Effector CD8-positive, alpha-beta T cell (primary cell): ENCODE data around the gene IFT43.

ENCODE experiments used
- DNase-seq: peaks from one replicate; lab custom pipeline; 2025; lab: John Stamatoyannopoulos, UW

Gene IFT43

DNA sequence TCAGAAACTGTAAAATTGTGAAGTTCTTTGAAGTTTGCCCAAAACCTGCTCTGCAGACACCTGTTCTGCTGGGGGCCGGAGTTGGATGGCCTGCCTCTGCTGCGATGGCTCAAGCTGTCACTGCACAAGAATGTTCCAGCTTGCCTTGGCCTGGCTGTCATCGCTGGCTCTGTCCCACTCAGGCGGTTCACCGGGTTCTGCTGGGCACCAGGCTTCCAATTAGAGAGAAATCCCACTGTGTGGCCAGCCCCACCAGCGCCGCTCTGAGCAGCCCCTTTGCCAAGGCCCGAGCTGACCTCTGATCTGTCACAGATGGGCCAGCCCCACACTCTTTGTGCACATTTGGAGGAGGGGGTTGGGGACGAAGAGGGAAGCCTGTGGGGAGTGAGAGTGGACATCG, 94.5 kb downstream of the IFT43 start:
- no peak for DNase-seq

DNA sequence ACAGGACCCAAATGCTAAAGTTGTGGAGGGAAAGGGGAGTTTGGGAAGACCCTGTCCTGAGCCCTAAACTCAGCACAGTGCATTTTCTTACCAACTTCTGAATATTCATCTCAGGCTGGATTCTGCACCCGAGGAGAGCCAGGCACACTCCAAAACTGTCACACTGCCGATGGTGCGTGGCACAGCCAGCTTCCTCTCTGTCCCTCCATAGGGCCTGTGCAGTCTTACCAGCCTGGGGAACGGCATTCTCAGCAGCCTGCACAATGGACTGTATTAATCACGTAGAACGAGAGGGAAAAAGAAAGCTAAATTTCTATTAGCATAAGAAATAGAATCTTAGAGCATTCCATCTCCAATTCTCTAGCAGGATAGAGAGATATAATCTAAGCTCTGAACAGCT, 94.9 kb downstream of the IFT43 start:
- no peak for DNase-seq

DNA sequence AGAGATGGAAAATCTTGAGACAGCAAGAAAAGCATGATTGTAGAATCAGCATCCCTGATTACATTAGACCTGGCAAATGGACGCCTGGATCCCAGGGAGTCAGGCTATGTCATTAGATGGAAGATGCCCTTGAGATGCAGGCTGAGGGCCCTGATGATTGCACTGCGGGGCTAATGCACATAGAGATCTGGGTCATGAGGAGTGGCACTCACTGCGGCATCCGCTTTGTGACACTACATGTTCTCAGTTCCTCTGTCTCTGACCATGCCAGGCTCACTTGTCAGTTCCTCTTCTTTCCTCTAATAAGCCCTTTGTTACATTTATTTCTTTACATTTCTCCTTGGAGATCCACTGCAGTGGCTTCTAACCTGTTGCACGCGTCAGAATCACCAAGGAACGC, 96.1 kb downstream of the IFT43 start:
- DNase-seq = no peak

DNA sequence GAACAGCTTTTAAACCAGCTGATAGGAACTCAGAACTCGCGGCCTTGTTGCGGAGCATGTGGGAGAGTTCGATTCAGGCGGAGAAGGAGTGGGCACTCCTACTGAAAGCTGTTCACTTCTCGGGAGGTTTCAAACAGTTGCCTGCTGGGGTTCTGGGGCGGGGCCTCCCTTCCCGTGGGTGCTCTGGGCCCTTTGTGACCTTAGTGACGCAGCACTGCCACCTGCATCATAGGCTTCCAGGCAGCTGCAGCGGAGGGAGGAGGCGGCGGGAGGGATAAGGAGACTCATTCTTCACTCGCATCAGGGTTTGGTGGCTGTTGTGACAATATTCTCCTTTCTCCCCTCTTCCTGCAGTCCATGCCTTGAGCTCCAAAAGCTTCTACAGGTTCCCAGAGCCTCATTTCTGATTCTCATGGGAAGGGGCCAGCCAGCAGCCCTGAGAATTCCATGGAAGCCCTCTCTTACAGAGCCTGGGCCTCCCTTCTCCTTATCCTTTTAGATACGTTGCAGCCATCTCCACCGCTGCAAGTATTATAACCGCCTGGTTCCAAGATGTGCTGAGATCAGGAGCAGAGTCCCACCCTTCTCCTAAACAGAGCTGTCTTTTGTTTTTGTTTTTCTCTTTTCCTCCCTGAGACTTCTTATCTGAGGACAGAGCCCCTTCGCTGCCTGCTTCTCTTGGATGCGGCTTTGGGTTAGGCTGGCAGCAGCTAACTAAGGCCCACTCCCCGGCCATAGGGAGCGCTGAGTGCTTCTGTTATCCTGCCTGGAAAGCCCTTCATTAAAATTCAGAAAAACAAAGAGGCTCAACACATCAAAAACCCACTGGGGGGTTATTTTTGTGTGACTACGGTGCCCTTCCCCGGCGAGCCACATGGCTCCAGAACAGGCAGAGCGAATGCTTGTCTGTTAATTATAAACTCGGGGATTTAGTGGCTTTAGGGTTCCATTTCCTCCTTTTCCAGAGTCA, 98.5 kb downstream of the IFT43 start:
- no peak for DNase-seq

DNA sequence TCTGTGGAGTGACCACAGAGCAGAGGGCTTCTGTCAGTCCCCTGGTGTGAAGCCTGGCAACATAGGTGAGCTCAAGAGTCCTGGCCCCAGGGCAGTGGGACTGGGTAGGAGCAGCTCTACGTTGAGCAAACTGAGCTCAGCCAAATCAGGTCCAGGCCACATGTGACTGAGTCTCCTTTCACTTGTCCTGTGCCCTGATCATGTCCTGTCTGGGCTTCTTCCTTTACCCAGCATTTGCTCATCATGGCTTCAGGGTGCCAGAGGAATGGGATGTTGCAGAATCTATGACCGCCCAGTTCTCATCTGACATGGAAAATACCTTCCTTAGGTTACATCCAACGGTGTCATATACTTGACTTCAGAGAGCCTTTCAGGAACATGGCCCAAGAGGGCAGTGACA, 99.8 kb downstream of the IFT43 start:
- no peak for DNase-seq

DNA sequence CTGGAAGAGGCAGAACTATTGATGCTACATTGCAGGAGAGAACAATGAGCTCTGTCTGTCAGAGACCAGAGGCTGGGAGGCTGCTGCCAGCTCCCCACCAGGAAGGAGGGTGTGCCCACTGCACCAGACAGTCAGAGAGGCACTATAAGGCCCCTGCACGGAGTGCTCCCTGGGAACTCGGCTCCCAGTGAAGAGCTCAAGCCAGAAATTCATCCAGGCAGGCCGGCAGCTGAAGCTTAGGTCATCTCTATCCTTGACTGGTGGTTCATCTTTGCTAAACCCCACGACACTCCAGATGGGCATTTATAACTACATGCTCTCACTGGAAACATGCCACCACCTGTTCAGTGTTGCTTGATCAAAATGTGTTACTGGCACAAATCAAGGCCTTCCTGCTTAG, 101.1 kb downstream of the IFT43 start:
- DNase-seq = no peak

DNA sequence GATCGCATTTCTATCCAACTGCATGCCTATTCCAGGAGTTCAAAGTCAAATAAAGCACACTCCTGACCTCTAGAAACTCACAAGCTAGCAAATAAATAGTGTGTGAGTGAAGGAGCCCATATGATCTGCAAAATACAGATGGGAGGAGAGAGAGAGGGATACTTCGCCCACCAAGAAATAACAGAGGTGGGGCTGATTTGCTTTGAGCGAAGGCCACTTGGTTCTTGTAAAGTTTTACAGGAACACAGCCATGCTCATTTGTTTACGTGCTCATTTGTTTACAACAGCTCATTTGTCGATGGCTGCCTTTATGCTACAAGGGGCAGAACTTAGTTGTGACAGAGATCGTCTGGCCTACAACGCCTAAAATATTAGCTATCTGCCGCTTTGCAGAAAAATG, 102.8 kb downstream of the IFT43 start:
- DNase-seq = no peak

DNA sequence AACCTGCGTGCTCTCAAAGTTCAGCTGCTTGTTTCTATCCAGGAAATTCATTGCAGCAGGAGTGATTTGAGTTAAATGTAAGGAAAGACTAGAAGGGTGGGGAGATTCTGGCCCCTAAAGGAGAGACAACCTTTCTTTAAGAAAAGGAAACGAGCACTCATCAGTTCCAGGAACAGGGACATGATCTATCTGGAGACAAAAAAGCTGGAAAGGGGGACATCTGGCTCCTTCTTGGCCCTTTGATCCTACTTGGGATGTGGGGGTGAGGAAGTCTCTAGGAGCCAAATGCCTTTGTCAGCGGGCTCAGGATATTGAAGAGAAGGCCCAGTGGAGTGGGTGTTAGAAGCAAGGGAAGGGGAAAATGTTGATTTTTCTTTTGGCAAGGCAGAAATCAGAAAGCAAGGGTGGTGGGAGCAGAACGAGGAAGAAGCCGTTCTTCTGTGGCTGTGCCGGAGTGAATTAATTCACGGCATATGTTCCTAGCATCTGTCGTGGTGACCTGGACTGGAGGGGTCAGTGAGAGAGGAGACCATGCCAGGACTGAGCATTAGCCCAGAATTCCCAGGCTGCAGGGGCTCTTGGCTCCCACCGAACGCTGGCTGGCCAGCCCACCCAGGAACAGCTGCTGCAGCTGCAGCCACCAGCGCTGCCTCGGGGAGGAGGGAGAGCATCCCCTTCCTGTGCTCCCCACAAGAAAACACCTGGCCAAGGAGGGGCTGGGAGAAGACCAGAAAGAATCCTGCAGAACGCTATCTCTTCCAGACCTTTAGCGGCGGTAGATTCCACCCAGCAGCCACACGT, 103.4 kb downstream of the IFT43 start:
- no peak for DNase-seq

DNA sequence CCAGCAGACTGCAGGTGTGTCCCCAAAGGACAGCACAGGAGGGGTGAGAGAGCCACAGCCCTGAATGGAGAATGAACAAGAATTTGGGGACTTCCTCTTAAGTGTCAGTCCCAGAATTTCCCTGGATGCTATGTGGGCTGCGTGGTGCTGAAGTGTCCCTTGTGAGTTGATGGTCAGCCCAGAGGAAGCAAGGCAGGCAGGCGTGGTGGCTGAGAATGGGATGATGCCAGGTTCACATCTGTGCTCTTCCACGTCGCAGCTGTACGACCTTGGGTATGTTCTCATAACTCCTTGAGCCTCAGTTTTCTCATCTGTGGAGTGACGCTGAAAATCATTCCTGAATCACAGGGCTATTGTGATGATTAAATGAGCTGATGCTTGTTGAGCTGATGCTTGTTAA, 104.0 kb downstream of the IFT43 start:
- DNase-seq = no peak

DNA sequence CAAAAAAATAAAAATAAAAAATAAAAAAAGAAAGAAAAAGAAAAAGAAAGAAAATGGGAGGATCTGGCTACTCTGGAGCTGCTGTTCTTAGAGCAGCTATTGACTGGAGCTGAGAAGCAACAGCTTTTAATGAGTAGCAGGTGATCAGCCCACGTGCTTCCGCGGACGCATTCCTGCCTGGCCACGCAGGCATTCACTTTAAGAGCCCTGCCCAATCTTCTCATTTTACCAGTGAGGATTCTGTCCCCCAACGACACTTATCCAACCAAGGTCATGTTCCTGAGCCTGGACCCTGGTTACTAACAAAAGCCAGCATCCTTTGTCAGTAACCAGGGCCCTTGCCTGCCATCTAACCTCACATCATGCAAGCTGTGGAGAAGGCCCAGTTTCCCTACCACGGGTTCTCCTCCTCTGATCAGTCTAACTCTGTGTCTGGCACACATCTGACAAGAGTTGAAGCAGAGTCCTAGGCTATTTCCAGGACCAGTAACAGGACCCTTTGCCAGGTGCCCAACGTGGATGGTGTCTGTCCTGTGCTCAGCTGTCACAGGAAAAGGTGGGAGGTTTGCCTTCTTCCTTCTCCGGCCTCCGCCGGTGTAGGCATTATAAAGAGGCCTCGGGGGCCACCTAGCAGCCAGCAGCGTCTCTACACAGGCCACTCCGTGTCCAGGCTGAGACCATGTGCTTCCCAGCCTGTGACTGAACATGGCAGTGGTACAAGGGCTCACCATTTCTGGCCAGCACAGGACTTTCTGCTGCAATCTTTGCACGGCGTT, 105.2 kb downstream of the IFT43 start:
- DNase-seq = no peak

DNA sequence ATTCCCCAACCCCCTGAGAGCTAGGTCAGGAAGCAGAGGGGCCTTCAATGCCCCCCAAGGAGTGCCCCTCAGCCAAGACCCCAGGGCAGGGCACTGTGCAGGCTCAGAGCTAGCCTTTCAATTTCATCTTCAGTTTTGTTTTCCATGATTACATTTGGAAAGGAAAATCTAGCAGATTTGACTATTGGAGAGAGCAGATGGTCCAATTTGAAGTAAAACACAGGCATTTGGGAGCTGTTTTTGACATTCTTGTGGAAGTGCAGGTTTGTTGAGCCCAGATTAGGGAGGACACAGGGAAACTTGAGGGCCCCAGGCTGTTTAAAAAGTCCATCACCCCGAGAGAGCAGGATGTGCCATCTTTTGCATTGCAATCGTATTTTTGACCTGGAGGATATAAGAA, 107.5 kb downstream of the IFT43 start:
- DNase-seq = no peak

DNA sequence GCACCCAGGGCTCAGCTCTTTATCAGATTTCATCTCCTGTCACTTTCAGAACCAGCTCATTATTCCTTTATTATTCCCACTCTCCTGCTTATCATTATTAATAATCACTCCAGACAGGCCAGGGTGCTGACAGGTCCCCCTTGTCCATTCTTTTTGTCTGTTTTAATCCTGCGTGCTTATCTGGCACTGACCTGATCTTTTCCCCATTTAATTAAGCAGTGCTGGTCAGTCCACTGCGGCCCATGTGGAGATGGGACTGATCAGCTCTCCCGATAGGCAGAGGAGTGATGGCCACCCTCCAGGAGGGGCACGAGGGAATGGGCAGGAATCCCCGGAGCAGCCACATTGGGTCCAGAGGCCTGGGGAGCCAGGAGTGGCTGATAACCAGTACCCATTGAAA, 110.7 kb downstream of the IFT43 start:
- DNase-seq = no peak

DNA sequence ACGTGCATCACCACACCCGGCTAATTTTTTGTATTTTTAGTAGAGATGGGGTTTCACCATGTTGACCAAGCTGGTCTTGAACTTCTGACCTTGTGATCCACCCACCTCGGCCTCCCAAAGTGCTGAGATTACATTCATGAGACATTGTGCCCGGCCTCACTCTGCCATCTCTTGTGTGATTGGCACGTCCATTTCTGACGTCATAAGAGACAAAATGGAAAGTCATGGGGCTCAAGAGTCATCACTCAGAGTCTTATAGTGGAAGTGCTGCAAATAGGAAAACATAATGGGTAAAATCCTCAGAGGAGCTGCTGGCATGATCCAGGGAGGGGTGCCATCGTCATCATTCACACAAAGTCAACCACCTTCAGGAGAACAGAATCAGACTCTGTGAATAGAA, 112.0 kb downstream of the IFT43 start:
- DNase-seq = no peak

DNA sequence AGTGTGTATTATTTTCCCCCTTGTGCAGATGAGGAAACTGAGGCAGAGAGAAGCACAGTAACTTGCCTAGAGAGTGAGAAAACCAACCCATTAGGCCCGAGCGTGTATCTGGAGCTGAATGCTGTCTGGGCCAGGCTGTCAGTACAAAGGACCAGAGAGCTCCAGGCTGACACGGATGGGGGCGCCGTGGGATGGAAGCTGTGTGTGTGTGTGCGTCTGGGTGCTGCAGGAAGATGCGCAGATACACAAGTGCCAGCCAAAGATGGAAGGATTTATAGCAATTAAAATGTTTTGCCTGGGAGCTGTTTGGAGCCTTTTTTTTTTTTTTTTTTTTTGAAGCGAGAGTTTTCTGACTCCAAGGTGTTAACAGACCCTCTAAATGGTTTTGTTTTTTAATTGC, 112.5 kb downstream of the IFT43 start:
- no peak for DNase-seq

DNA sequence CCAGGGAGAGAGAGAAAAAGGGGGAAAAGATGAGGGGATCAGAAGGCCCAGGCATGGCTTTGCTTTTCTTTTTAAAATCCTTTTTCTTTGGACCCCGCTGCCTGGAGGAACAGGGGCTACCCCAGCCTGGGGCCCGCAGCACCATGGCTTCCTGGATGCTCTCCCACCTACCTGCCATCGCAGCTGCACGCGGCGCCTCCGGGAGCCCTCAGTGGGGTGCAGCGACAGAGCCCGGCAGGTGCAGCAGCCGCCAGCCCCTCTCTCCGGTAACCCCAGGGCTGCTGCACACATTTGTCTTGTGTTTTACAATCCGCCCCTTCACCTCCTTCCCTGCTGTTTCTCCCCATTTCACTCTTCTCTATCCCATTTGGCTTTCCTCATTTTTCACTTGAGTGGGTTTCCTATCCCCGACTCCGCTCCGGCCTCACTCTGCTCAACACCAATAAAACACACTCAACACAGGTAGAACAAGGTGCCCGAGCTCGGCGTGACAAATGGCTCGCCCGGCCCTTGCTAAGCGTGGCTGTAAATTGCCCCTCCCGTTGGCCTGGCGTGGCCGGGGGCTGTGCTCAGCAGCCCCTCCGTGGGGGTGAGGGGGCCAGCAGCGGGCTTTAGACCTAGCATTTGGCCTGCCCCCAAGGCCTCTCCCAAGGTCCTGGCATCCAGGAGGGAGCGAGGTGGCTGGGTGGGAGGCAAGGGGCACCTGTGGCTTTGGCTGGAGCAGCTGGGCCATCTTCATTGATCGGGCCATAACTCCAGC, 113.5 kb downstream of the IFT43 start:
- DNase-seq = no peak

DNA sequence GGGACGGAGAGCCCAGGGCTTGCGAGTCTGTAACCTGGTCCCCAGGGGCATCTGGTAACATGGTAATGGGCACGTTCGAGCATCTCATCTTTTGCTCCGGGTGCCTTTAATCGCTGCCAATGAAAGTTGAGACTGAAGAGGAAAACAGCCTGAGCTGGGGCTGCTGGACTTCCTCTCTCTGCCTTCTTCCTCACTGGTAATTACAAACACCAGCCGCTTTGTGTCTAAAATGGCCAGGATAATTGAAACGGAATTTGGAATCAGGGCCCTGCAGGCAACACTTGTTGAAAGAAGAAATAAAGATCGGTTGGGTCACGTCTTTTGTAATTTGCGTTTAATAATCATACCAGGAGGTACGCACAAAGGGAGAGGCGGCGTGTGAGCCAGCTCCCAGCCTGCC, 114.7 kb downstream of the IFT43 start:
- no peak for DNase-seq

DNA sequence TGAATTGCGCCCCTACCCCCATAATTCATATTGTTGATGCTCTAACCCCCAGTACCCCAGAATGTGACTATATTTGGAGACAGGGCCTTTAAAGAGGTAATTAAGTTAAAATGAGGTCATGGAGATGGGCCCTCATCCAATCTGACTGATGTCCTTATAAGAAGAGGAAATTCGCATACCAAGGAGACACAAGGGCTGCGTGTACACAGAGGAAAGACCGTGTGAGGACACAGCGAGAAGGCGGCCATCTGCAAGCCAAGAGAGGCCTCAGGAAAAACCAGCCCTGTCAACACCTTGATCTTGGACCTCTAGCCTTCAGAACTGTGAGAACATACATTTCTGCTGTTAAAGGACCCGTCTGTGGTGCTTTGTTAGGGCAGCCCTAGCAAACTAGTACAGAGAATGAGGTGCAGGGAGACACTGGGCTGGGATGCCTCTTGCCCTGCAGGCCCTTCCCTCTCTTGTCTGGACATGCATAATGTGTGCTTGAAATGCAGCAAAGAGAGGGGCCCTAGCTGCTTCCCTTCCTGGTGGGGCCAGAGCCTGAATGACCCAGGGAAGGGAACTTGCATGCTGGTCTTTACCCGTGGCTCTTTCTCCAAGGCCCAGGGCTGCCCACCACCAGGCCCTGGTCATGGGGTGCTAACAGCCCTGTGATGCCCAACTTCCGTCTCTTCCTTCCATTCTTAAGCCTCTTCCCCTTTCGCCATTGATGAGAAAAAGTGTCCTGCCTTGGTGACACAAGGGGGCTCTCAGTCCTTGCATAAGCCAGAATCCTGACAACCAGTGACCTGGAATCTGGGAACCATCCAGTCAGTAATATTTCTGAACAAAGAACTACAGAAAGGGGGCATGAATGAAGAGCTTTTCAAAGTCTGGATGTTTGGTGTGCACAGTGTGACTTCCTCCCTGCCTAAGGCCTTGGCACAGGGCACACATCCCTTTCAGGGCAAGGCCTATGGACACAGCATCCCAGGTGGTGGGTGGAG, 116.1 kb downstream of the IFT43 start:
- DNase-seq = no peak

DNA sequence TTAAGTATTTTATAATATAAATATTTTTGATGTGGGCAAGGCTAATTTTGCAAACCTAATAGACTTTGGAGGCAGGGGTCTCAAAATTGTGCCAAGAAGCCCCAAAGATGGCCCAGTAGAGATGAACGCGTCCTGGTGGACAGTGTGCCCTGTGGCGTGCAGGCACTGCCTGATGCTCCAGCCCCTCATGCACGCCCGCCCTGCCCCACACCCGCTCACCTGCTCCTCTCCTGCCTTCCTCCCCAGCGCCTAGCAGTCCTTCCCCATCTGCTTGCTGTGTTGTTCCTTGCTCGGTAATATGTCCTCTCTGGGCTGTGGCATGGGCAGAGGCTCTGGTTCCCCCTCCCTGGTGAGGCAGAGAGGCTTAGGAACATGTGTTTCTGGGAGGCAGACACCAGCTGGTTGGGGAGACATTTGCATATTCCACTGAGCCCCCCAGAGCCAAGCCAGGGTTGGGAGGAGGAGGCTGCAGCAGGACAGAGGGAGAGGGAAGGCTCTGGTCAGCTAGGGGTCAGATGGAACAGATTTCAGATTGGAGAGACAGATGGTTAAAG, 119.3 kb downstream of the IFT43 start:
- DNase-seq = no peak

DNA sequence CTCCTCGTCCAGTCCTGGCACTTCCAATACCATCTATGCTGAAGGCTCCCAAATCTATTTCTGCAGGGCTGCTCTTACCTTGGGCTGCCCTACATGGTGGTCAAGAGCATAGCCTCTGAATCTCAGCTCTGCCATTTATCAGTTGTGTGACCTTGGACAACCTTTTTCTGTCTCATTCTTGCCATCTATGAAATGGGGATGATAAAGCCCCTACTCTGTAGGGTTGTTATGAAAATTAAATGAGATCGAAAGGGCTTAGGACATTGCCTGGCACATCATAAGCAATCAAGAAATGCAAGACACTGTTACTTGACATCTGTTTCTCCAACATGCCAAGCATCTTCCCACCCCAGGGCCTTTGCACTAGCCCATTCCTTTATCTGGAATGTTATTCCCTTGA, 120.6 kb downstream of the IFT43 start:
- no peak for DNase-seq
